B cell (primary cell): ENCODE data around the gene DPM2.

Source experiments
- EZH2 ChIP-seq: IDR thresholded peaks from 2 replicates; pipeline ENCODE4 v1.6.1; 2012; ENCODE audit warnings: borderline replicate concordance, low read depth, mild to moderate bottlenecking, moderate library complexity, low read length; ENCODE audit not compliant: insufficient read depth, poor library complexity, severe bottlenecking
- TF ChIP-seq, protein P1 (sequence below): fragments of 200-600 bp; IDR thresholded peaks from one replicate; pipeline ENCODE4 v1.8.0; 2022; ENCODE audit warnings: antibody characterized with exemption, mild to moderate bottlenecking

DNA sequence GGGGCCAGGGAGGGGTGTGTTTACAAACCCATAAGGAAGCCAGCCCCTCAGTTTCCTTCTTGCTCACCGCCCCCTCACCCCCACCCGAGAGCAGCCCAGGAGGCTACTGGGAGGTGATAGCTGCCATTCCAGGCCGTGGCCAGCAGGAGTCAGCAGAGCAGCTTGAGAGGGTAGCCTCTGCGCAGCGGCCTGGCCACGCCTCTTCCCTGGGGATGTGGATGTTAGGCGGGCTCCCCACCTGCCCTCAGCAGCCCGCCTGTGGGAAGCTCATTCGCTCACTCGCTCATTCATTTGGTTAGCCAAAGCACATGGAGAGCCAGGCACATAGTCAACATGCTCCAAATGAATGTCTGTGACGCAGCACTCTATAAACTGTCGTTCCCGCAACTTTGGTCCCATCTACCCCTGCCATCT is 6.1 kb upstream of the DPM2 start:
- TF ChIP-seq, protein P1, sequence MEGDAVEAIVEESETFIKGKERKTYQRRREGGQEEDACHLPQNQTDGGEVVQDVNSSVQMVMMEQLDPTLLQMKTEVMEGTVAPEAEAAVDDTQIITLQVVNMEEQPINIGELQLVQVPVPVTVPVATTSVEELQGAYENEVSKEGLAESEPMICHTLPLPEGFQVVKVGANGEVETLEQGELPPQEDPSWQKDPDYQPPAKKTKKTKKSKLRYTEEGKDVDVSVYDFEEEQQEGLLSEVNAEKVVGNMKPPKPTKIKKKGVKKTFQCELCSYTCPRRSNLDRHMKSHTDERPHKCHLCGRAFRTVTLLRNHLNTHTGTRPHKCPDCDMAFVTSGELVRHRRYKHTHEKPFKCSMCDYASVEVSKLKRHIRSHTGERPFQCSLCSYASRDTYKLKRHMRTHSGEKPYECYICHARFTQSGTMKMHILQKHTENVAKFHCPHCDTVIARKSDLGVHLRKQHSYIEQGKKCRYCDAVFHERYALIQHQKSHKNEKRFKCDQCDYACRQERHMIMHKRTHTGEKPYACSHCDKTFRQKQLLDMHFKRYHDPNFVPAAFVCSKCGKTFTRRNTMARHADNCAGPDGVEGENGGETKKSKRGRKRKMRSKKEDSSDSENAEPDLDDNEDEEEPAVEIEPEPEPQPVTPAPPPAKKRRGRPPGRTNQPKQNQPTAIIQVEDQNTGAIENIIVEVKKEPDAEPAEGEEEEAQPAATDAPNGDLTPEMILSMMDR = peak; percentile 85
- no peak for TF ChIP-seq EZH2
